Measurements from ENCODE around the gene ALDOB. TPM values are rescaled to one million over a fixed set of nuclear protein-coding genes. Genes with fewer than 3 reads are reported as not detected.

Gene ALDOB
- total and polyA plus RNA-seq, 2 of the 8 experiments (the other 6 are each of a cell fraction or from before 2014, with no cell fraction given) = not detected

DNA sequence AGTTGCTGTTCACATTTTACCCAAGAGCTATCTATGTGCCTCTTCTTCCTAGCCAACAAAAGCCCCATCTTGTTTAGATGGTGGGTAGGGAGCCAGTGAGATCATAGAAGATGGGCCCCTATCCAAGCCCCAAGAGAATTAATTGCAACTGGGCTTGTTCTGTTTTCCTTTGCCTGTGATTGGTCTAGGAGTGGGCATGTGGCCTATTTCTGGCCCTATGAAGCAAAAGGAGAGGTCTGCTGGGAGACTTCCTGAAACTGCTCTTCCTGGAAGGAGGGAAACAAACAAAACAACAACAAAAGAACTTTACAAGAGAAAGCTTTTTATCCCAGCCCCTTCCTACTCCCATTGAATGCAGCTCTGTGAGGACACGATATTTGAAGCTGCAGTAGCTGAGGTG lies 32.5 kb upstream of the ALDOB start:
- WGBS, 2 experiments (ENCODE audit: extremely low coverage in 1 of 2, insufficient coverage in 1 of 2, insufficient read length in 1 of 2, insufficient replicate concordance in 2 of 2, low coverage in 1 of 2, low lambda C conversion rate in 2 of 2, missing lambda C conversion rate in 1 of 2) = 57% methylated on average over 1 of the region's 1 CpG; no CpG with 5 or more reads in 1 of the 2 experiments
- Histone ChIP-seq H4K8ac (ENCODE audit: extremely low read depth, insufficient read depth, low read length) (no peak overlapping the region), H3K23me2 (ENCODE audit: low read depth, low read length) (no peaks in the 10 kb centered on the region), H4K5ac (ENCODE audit: insufficient read length, low read depth, low read length) (no peak overlapping the region), H3K23ac (ENCODE audit: insufficient read length) (no peak overlapping the region), H2AFZ (ENCODE audit: low read length) (no peak overlapping the region), H3K14ac (ENCODE audit: insufficient read length) (no peak overlapping the region), H2BK120ac (replicated peaks; ENCODE audit: low read depth, low read length) (no peak overlapping the region), H2BK15ac (ENCODE audit: low read length) (no peak overlapping the region), H2BK5ac (ENCODE audit: low read depth, low read length) (no peak overlapping the region), H3K56ac (replicated peaks; ENCODE audit: insufficient read length, low read depth, low read length) (no peak overlapping the region), H2BK12ac (ENCODE audit: low read depth, low read length) (no peak overlapping the region), H3K18ac (ENCODE audit: extremely low read depth, low read length) (no peak overlapping the region), H3K4ac (replicated peaks; ENCODE audit: insufficient read length, low read depth, low read length) (no peak overlapping the region), H3K79me1 (ENCODE audit: low read depth, low read length) (no peaks in the 10 kb centered on the region), H3K4me2 (ENCODE audit: insufficient read depth in 1 of 2, low read depth in 2 of 2, low read length in 2 of 2) (no peak overlapping the region), H2AK5ac (ENCODE audit: low read depth, low read length) (no peak overlapping the region), H3K4me3 (ENCODE audit: extremely low read depth in 1 of 4, insufficient read depth in 2 of 4, low read depth in 3 of 4, low read length in 4 of 4) (no peak overlapping the region), H3K27me3 (replicated peaks in 1 of 4; ENCODE audit: control insufficient read depth in 3 of 4, extremely low read depth in 1 of 4, insufficient read depth in 3 of 4, low read length in 3 of 4) (no peaks in the 10 kb centered on the region), H2BK20ac (ENCODE audit: low read length) (no peak overlapping the region), H3K4me1 (replicated peaks in 1 of 4; ENCODE audit: control insufficient read depth in 3 of 4, insufficient read depth in 4 of 4, low read length in 3 of 4) (peaks cover 0 to 7% (median 3%) of the 10 kb centered on the region in 4 experiments; a peak in 5 of 7 replicates), H3K79me2 (ENCODE audit: control insufficient read depth in 1 of 2, insufficient read depth in 2 of 2, low read length in 2 of 2) (no peaks in the 10 kb centered on the region), H3K36me3 (ENCODE audit: control insufficient read depth in 2 of 4, insufficient read depth in 4 of 4, low read length in 3 of 4) (no peaks in the 10 kb centered on the region; a peak in 1 of 8 replicates), H3K9me3 (ENCODE audit: insufficient read depth in 2 of 2, low read depth in 1 of 2, low read length in 1 of 2) (no peaks in the 10 kb centered on the region), H4K20me1 (replicated peaks in 1 of 2; ENCODE audit: control insufficient read depth in 1 of 2, insufficient read depth in 2 of 2, low read length in 2 of 2) (no peaks in the 10 kb centered on the region), H4K91ac (replicated peaks; ENCODE audit: insufficient read length, low read length) (no peak overlapping the region), H3K27ac (ENCODE audit: low read depth, low read length) (no peak overlapping the region), H3K9ac (replicated peaks in 1 of 4; ENCODE audit: extremely low read depth in 1 of 4, low read depth in 3 of 4, low read length in 3 of 4) (no peak overlapping the region)
- ChIA-PET POLR2A (ENCODE audit: partially characterized antibody) (interaction anchor here (1.2 to 3.8 kb wide), 4 partner anchors 9 to 55 kb away, joined by 3 to 21 read pairs (median 6); a partner anchor contains a TSS), CTCF (ENCODE audit: partially characterized antibody) (interaction anchor here (1.1 to 14.0 kb wide), 6 partner anchors 8 to 61 kb away, joined by 4 to 447 read pairs (median 58); partner anchors contain the start of gene RNF20)
- DNase-seq (ENCODE audit: low read depth in 1 of 2, low spot score in 2 of 2) (no peak), FAIRE-seq (no peak)
- no peak for TF ChIP-seq SIX5 (IDR thresholded peaks at IDR 0.05; ENCODE audit: low read depth, low read length)
- TF ChIP-seq, protein P1, sequence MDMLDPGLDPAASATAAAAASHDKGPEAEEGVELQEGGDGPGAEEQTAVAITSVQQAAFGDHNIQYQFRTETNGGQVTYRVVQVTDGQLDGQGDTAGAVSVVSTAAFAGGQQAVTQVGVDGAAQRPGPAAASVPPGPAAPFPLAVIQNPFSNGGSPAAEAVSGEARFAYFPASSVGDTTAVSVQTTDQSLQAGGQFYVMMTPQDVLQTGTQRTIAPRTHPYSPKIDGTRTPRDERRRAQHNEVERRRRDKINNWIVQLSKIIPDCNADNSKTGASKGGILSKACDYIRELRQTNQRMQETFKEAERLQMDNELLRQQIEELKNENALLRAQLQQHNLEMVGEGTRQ (IDR thresholded peaks at IDR 0.05; ENCODE audit: low read length) = peak; percentile 56
